Bronchial epithelial cell (primary cell): ENCODE measurements around the gene CHML. TPM values are rescaled to one million over a fixed set of nuclear protein-coding genes. Genes with fewer than 3 reads are reported as not detected.

Experiments
- DNase-seq: peaks from one replicate; pipeline ENCODE4 v3.0.0-alpha.2; 2010; ENCODE audit warnings: low read depth
- FAIRE-seq: peaks from 2 replicates; lab custom pipeline; 2011; peaks lifted over from hg19 to GRCh38; lab: Jason Lieb, UNC
- H3K27me3 ChIP-seq: 2 replicates; pipeline ENCODE4 v1.5.1; 2011; ENCODE audit warnings: low read length; ENCODE audit not compliant: control insufficient read depth, insufficient read depth
- H3K36me3 ChIP-seq: 2 replicates; pipeline ENCODE4 v1.5.1; 2011; ENCODE audit warnings: low read length; ENCODE audit not compliant: control insufficient read depth, insufficient read depth
- H3K4me3 ChIP-seq: 2 replicates; pipeline ENCODE4 v1.5.1; 2011; ENCODE audit warnings: mild to moderate bottlenecking, low read depth, low read length, control low read depth
- CTCF ChIP-seq: IDR thresholded peaks from 2 replicates; pipeline ENCODE4 v1.5.1; 2011; ENCODE audit warnings: mild to moderate bottlenecking, moderate library complexity, low read length, control low read depth, inconsistent platforms; ENCODE audit not compliant: insufficient read depth, severe bottlenecking
- total RNA-seq: library from RNA; depleted of rRNA; stranded (reverse); fragments of >200 nt; gene quantifications from 2 replicates; pipeline ENCODE4 v1.2.1, GENCODE V29; 2014

The CHML gene
- total RNA-seq, 1 donor from 2014 or later, result 11.1 TPM

GRCh38 chr1:241638909-241639622 lies 1.1 kb downstream of the CHML start:
- peak overlapping the region; percentile 67 for H3K4me3 ChIP-seq
- DNase-seq, result peak; percentile 31
- TF ChIP-seq CTCF, result no peak
- no peak for FAIRE-seq
- H3K36me3 ChIP-seq, result peaks cover 2% of the 10 kb centered on the region
- no peaks in the 10 kb centered on the region for H3K27me3 ChIP-seq

- FAIRE-seq (no peak), DNase-seq (peak; percentile 5)
- H3K4me3 ChIP-seq, result no peak overlapping the region
- no peaks in the 10 kb centered on the region for H3K27me3 ChIP-seq
- no peak for TF ChIP-seq CTCF
- H3K36me3 ChIP-seq, result peaks cover 2% of the 10 kb centered on the region
These were observed 2.0 kb downstream of the CHML start for GRCh38 chr1:241638099-241638682.

GRCh38 chr1:241637604-241638003 lies 2.6 kb downstream of the CHML start:
- Histone ChIP-seq H3K36me3 (peaks cover 2% of the 10 kb centered on the region), H3K27me3 (no peaks in the 10 kb centered on the region), H3K4me3 (no peak overlapping the region)
- peak; percentile 29 for DNase-seq
- no peak for TF ChIP-seq CTCF
- FAIRE-seq, result no peak

GRCh38 chr1:241637046-241637590 lies 3.1 kb downstream of the CHML start:
- FAIRE-seq, result no peak
- Histone ChIP-seq H3K4me3 (no peak overlapping the region), H3K27me3 (no peaks in the 10 kb centered on the region), H3K36me3 (peaks cover 2% of the 10 kb centered on the region)
- peak; percentile 62 for DNase-seq
- no peak for TF ChIP-seq CTCF

- FAIRE-seq (no peak), DNase-seq (no peak)
- TF ChIP-seq CTCF, result no peak
- Histone ChIP-seq H3K27me3 (no peaks in the 10 kb centered on the region), H3K4me3 (no peak overlapping the region), H3K36me3 (peaks cover 2% of the 10 kb centered on the region)
These were observed 3.9 kb downstream of the CHML start for GRCh38 chr1:241636291-241636690.
